Activated T-cell treated with anti-CD3 and anti-CD28 coated beads for 4 hours (primary cell): Measurements from ENCODE around the gene CXorf58.
"Not testable (repeated sequence)": the region's sequence is repeated elsewhere in the genome, so short reads cannot be mapped to it uniquely, and the experiment has no call there.

Experiments
- DNase-seq: peaks from one replicate; pipeline ENCODE4 v3.0.0-alpha.2; 2020

The CXorf58 gene

DNA sequence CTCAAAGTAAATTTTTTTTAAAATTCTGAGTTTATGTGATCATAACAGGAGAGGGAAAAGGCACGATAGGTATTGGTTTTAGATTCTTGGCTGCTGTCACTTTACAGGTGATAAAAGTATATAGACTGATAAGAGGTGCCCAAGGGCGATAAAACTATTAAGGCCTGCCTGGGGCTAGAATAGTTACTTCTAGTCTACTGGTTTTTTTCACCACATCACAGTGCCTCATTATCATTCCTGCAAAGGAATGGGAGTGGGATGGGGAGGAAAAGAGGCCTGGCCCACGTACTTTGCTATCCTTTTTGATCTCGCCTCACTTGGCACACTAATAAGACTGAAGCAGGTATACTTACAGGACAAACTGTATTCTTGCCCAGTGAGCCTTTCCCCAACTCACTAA lies 46.6 kb downstream of the CXorf58 start:
- DNase-seq, result no peak

DNA sequence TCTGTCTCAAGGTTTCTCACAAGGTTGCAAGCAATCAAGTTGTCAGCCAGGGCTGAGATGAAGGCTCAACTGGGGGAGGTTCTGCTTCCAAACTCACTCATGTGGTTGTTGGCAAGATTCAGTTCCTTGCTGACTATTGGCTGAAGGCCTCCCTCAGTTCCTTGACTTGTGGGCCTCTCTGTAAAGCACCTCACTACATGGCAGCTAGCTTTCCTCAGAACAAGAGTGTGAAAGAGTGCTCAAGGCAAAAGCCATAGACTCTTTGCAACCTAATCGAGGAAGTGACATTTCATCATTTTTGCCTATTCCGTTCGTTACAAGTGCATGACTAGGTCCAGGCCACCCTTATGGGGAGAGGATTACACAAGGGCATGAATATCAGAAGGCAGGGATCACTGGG lies 52.0 kb downstream of the CXorf58 start:
- DNase-seq, result no peak

DNA sequence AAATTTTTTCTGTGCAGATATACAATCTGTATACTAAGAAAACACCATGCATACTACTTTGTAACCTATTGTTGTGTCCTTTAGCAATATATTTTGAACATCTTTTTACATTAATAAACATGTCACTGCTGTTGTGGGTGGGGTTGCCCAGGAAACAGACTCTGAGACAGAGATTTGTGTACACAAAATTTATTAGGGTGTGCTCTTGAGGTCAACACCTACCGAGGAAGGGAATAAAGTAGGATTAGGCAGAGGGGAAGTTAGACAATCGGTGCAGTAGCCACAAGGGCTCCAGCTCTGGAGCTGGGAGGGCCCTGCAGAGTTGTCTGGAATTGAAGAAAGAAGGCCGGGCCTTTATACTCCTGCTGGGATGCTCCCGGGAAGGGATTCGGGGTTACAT lies 56.4 kb downstream of the CXorf58 start:
- no peak for DNase-seq

DNA sequence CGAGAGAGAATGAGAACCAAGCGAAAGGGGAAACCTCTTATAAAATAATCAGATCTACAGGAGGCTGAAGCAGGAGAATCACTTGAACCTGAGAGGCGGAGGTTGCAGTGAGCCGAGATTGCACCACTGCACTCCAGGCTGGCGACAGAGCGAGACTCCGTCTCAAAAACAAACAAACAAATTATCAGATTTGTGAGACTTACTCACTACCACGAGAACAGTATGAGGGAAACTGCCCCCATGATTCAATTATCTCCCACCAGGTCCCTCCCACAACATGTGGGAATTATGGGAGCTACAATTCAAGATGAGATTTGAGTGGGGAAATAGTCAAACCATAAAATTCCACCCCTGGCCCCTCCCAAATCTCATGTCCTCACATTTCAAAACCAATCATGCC lies 57.8 kb downstream of the CXorf58 start:
- not testable (repeated sequence) for DNase-seq

DNA sequence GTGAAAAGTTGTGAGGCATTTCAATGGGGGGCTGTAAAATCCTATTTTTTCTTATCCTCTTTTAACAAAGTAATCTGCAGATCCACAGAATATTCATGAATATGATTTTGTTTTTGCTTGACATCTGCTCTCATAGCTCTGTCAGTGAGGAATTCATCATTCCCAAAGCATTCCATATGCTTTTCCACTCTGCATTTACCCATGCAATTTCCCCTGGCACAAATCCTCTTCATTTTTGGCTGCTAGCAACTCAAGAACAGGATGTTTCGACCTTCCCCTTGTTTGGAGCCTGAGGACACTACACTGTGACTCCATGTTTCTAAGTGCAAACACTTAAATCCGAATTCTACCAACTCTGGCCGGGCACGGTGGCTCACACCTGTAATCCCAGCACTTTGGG lies 70.7 kb downstream of the CXorf58 start:
- no peak for DNase-seq

DNA sequence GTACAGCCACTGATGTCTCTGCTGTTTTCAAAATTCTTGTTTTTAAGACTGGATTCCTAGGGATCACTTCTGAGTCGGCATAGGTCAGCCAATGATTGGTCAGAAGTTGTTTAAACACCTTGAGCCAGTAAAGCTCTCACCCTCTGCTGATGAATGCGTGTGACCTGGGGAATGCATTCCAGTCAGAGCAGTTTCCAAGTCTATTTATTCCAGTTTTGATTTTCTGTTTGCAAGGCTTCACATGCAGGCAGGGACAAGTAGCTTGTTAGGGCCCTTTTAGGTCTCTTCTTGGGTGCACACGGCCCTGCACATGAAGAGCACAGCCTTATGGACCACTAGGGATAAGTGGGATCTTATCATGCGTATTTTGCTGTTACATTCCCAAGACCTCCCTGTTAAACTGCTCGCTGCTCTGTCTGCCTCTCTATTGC lies 72.2 kb downstream of the CXorf58 start:
- DNase-seq, result no peak

DNA sequence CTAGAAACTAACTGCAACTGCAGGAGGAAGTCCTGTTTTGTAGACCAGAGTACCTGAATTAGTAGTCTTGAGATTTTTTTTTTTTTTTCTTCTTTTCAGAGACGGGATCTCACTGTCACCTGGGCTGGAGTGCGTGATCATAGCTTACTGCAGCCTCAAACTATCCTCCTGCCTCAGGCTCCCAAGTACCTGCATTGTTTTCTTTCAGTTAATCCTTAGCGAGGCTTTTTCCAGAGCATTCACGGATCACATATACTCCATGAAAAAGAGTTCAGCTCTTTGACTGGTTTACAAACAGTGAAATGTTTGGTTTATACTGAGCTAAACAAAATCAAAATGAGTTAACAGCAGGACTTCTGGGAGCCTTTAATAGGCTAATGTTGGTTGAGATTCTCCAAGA lies 73.4 kb downstream of the CXorf58 start:
- DNase-seq, result no peak

DNA sequence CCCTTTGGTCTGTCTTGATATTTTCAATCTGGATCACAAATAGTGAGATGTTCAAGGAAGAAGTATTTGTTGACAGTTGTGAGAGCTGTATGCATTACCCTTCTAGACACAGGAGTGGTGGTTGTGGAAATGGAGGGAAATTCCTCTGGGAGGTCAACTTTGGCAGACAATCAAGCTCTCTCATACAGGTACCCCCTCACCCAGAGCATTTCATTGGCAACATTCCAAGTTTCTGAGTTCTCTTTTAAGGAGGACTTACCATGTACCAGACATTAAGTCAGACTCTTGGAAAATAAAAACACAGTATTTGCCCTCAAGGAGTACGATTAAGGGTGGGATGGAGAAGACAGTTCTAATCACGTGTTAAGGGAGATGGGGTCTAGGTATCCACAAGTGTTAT lies 73.9 kb downstream of the CXorf58 start:
- no peak for DNase-seq

DNA sequence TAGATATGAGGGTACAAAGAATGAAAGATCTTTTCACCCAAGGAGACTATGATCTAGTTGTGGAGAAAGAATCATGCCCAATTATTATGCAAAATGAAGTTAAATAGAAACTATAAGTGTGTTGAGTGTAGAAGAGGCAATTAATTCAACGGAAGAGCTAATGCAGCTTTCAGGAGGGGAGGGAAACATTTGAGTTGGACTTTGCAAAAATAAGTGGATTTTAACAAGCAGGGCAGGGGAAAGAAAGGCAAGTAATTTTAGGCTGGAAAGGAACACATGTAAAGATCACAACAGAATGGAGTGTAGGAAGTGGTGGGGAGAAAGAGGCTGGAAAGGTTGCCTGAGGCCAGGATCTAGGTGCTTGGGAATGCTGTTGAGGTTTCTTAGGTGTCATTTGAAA lies 75.1 kb downstream of the CXorf58 start:
- no peak for DNase-seq
